ENCODE measurements around the gene GJD3. TPM values are rescaled to one million over a fixed set of nuclear protein-coding genes. Genes with fewer than 3 reads are reported as not detected.

The GJD3 gene
- total and polyA plus RNA-seq, 2 of the 4 experiments (the other 2 are of a cell fraction) = 0.10 TPM; not detected in 1

DNA sequence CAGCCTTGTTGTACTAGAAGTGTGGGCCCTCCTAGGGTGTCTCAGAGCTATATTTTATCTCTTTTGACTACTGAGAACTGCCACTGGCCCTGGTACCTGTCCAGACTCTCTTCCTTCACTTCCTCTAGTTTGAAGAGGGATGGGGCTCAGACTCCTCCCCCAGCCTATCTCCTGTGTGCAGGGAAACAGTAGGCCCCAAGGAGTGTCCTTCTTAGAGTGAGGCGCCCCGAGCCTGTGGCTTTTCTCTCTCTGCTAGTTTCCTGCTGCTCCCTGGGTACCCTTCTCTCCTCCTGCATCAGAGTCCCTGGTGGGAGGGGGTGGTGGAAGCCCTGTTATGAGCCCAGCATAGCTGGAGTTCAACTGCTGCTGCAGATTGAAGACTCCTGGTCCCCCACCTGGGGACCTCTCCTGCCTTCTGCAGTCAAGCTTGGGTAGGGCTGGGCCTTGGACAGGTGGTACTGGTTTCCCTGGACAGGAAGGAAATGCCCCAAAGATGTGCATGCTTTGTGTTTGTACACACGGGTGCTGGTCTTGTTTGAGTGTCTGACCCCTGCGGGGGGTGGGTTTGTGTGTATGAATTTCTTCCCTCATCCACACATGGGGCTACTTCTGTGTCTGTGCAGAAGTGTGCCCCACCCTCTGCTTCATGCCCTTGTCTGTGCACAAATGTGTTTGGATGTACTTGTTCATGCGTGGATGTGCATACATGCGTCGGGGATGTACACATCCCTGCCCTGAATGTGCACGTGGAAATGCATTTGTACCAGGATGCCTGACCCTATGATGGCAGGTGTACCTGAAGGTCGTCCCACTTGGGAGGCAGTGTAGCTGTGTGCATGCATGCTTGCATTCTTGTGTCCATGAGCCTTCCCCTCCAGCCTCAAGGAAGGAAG is 48.6 kb downstream of the GJD3 start:
- Histone ChIP-seq H3K18ac (ENCODE audit: low read depth, low read length) (peak overlapping the region; percentile 77), H2AFZ (replicated peaks; ENCODE audit: low read length, poor library complexity) (peak overlapping the region; percentile 71), H2BK5ac (ENCODE audit: low read depth, low read length, poor library complexity, severe bottlenecking) (peak overlapping the region; percentile 68), H3K9me1 (ENCODE audit: insufficient read depth, low read length) (peaks cover 52% of the 10 kb centered on the region), H3K27me3 (ENCODE audit: control insufficient read depth, insufficient read depth, low read length) (no peaks in the 10 kb centered on the region), H3K9me3 (ENCODE audit: control insufficient read depth, insufficient read depth, low read length) (no peaks in the 10 kb centered on the region), H2AK9ac (replicated peaks; ENCODE audit: low read depth, low read length, poor library complexity) (peak overlapping the region; percentile 72), H4K5ac (ENCODE audit: low read depth, low read length) (peak overlapping the region; percentile 72; the same call in 1 of the 2 replicates), H4K8ac (ENCODE audit: low read depth in 2 of 2, low read length in 2 of 2) (peak overlapping the region; percentile 69 to 74; a peak in 3 of 4 replicates), H3K56ac (ENCODE audit: extremely low read depth, insufficient read depth, low read length) (peak overlapping the region; percentile 3; the same call in 1 of the 2 replicates), H3K4ac (ENCODE audit: low read depth, low read length) (peak overlapping the region; percentile 91), H3K4me2 (ENCODE audit: low read depth, low read length) (peak overlapping the region; percentile 40; the same call in 1 of the 2 replicates), H3K14ac (replicated peaks; ENCODE audit: low read depth, low read length) (peak overlapping the region; percentile 61), H2AK5ac (ENCODE audit: low read depth, low read length) (peak overlapping the region; percentile 99), H3K23ac (ENCODE audit: low read depth, low read length) (peak overlapping the region; percentile 81), H4K20me1 (ENCODE audit: insufficient read depth, low read length) (peaks cover 22% of the 10 kb centered on the region; the same call in 1 of the 2 replicates), H3K4me3 (ENCODE audit: insufficient read depth, low read depth, low read length) (no peak overlapping the region), H3K79me1 (ENCODE audit: low read depth in 1 of 2, low read length in 2 of 2) (peaks cover 7 to 65% of the 10 kb centered on the region in 2 experiments; a peak in 3 of 4 replicates), H3K36me3 (ENCODE audit: control insufficient read depth, insufficient read depth, low read length) (no peaks in the 10 kb centered on the region), H3K4me1 (ENCODE audit: control insufficient read depth, insufficient read depth, low read length) (peaks cover 69% of the 10 kb centered on the region), H3K9ac (ENCODE audit: low read depth, low read length) (peak overlapping the region; percentile 15; the same call in 1 of the 2 replicates), H2BK15ac (ENCODE audit: low read depth, low read length) (peak overlapping the region; percentile 63; the same call in 2 of the 3 replicates), H2BK20ac (ENCODE audit: low read depth, low read length) (peak overlapping the region; percentile 81), H4K91ac (ENCODE audit: insufficient read depth, low read depth, low read length) (peak overlapping the region; percentile 57), H2BK120ac (ENCODE audit: low read depth, low read length) (peak overlapping the region; percentile 92), H3K27ac (ENCODE audit: insufficient read depth, low read length) (peak overlapping the region; percentile 43)
- intact Hi-C loops (cut with micrococcal nuclease) (no loop called here), in situ Hi-C loops (cut with MboI; ENCODE audit: low sequenced_read_pairs) (no loop called here), dilution Hi-C loops (cut with HindIII; ENCODE audit: low sequenced_read_pairs, unreplicated experiment) (no loop called here)
- POLR2A ChIA-PET (ENCODE audit: unreplicated experiment) = no interaction called here
- no TSS peak for BruUV-seq (replicated peaks)
- DNase-seq = no peak
- WGBS, 2 experiments (ENCODE audit: extremely low coverage in 2 of 2, insufficient read length in 1 of 2) = 50% methylated on average over 4 of the region's 9 CpGs; no CpG with 5 or more reads in 1 of the 2 experiments
- CTCF ChIA-PET = interaction anchor here (1.6 to 1.9 kb wide), 3 partner anchors 8 to 99 kb away, joined by 3 to 9 read pairs (median 6); no protein-coding TSS in a partner anchor
- ATAC-seq (ENCODE audit: low read depth) = no peak
- TF ChIP-seq MXI1 (IDR thresholded peaks at IDR 0.05; ENCODE audit: borderline replicate concordance, low read depth, low read length) (no peak), BHLHE40 (IDR thresholded peaks at IDR 0.05; ENCODE audit: low read depth, low read length) (no peak), RFX5 (IDR thresholded peaks at IDR 0.05; ENCODE audit: low read depth, low read length) (no peak), CEBPB (IDR thresholded peaks at IDR 0.05; ENCODE audit: low read depth, low read length) (no peak), MAZ (IDR thresholded peaks at IDR 0.05; ENCODE audit: borderline replicate concordance, low read depth, low read length) (no peak), RCOR1 (IDR thresholded peaks at IDR 0.05; ENCODE audit: insufficient replicate concordance, low read length) (no peak), FOS (IDR thresholded peaks at IDR 0.05; ENCODE audit: low read depth, low read length) (no peak), RAD21 (IDR thresholded peaks at IDR 0.05; ENCODE audit: low read length) (no peak), MAFK (IDR thresholded peaks at IDR 0.05; ENCODE audit: low read depth, low read length) (no peak), SMC3 (IDR thresholded peaks at IDR 0.05; ENCODE audit: low read depth, low read length) (no peak), POLR2A (IDR thresholded peaks at IDR 0.05; ENCODE audit: low read depth, low read length) (no peak)
- TF ChIP-seq, protein P1, sequence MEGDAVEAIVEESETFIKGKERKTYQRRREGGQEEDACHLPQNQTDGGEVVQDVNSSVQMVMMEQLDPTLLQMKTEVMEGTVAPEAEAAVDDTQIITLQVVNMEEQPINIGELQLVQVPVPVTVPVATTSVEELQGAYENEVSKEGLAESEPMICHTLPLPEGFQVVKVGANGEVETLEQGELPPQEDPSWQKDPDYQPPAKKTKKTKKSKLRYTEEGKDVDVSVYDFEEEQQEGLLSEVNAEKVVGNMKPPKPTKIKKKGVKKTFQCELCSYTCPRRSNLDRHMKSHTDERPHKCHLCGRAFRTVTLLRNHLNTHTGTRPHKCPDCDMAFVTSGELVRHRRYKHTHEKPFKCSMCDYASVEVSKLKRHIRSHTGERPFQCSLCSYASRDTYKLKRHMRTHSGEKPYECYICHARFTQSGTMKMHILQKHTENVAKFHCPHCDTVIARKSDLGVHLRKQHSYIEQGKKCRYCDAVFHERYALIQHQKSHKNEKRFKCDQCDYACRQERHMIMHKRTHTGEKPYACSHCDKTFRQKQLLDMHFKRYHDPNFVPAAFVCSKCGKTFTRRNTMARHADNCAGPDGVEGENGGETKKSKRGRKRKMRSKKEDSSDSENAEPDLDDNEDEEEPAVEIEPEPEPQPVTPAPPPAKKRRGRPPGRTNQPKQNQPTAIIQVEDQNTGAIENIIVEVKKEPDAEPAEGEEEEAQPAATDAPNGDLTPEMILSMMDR (conservative IDR thresholded peaks at IDR 0.05; ENCODE audit: low read depth, low read length) = no peak
- TF ChIP-seq, protein P2, sequence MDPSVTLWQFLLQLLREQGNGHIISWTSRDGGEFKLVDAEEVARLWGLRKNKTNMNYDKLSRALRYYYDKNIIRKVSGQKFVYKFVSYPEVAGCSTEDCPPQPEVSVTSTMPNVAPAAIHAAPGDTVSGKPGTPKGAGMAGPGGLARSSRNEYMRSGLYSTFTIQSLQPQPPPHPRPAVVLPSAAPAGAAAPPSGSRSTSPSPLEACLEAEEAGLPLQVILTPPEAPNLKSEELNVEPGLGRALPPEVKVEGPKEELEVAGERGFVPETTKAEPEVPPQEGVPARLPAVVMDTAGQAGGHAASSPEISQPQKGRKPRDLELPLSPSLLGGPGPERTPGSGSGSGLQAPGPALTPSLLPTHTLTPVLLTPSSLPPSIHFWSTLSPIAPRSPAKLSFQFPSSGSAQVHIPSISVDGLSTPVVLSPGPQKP (IDR thresholded peaks at IDR 0.05; ENCODE audit: borderline replicate concordance, low read depth, low read length) = no peak
